Tibial nerve (tissue), 3 donors: Measurements from ENCODE around the gene ZNF14.
"Not testable (repeated sequence)": the region's sequence is repeated elsewhere in the genome, so short reads cannot be mapped to it uniquely, and the experiment has no call there.

Experiments
- POLR2A ChIP-seq, 2 donors: fragments of 450-650 bp; IDR thresholded peaks; one replicate each; pipeline ENCODE4 v1.6.1; 2017; ENCODE audit warnings: antibody characterized with exemption in 2 of 2, mild to moderate bottlenecking in 2 of 2, moderate library complexity in 2 of 2
- TF ChIP-seq, protein P1 (sequence below), 5 experiments: fragments of 200-600 bp in 3 of 5; fragments of 450-650 bp in 2 of 5; sonication (generic) in 3 of 5; IDR thresholded peaks; one replicate each; pipeline ENCODE4 v1.5.1; 2016 to 2019; ENCODE audit warnings: antibody characterized with exemption in 5 of 5, mild to moderate bottlenecking in 3 of 5, moderate library complexity in 2 of 5

DNA sequence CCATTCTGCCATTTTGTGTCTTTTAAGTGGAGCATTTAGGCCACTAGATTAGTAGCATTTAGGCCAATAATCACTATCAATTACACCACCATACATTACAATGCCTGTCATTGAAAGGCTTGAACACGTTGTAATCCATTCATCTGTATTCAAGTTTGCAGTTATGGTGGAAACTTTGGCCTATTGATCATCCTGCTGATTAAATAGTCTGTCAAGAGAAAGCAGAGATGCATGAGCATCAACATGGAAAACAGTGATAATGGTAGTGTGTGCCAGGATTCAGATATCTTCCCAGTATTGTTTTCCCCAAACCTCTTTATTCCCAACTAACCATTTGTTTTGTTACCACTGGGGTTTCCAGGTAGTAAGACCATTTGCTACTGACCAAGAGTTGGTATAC lies 32.4 kb downstream of the ZNF14 start:
- TF ChIP-seq, protein P1, sequence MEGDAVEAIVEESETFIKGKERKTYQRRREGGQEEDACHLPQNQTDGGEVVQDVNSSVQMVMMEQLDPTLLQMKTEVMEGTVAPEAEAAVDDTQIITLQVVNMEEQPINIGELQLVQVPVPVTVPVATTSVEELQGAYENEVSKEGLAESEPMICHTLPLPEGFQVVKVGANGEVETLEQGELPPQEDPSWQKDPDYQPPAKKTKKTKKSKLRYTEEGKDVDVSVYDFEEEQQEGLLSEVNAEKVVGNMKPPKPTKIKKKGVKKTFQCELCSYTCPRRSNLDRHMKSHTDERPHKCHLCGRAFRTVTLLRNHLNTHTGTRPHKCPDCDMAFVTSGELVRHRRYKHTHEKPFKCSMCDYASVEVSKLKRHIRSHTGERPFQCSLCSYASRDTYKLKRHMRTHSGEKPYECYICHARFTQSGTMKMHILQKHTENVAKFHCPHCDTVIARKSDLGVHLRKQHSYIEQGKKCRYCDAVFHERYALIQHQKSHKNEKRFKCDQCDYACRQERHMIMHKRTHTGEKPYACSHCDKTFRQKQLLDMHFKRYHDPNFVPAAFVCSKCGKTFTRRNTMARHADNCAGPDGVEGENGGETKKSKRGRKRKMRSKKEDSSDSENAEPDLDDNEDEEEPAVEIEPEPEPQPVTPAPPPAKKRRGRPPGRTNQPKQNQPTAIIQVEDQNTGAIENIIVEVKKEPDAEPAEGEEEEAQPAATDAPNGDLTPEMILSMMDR (IDR thresholded peaks at IDR 0.05) = not testable (repeated sequence)
- TF ChIP-seq POLR2A (IDR thresholded peaks at IDR 0.05) = not testable (repeated sequence)
